Stimulated activated naive CD4-positive, alpha-beta T cell (primary cell): ENCODE measurements around the gene CBR1.

ENCODE experiments used
- DNase-seq, 6 experiments: peaks; one replicate each; lab custom pipeline; 2025; lab: John Stamatoyannopoulos, UW

Gene CBR1

DNA sequence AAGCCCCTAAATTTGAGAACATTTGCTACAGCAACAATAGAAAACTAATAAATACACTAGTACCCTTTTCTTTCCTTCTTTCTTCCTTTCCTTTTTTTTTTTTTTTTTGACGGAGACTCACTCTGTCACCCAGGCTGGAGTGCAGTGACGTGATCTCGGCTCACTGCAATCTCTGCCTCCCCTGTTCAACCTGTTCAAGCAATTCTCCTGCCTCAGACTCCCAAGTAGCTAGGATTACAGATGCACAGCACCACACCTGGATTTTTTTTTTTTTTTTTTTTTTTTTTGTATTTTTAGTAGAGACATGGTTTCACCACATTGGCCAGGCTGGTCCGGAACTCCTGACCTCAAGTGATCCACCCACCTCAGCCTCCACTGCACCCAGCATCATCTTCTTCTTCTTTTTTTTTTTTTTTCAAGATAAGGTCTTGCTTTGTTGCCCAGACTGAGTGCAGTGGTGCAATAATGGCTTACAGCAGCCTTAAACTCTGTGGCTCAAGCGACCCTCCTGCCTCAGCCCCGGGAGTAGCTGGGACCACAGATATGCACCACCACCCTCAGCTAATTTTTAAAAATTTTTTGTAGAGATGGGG is 45.4 kb downstream of the CBR1 start:
- no peak for DNase-seq

DNA sequence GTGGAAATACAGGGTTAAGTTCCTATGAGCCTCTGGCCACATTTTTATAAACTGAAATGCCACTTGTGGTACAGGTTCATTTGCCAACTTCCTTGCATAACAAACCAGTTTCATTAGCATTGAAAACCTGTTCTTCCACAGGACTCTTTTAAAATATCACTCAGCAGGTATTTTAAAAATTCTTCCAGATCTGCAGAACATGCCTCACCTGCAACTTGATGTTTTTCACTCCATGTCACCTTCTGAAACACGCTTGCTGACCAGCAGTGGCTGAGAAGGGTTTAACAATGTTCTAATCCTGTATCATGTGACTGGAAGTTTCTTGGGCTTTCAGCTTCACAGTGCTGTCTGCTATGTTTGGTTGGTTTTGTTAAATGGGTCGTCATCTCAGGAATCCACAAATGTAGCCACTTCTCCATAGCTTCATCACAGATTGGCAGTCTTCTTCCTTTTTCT is 47.5 kb downstream of the CBR1 start:
- DNase-seq = no peak

DNA sequence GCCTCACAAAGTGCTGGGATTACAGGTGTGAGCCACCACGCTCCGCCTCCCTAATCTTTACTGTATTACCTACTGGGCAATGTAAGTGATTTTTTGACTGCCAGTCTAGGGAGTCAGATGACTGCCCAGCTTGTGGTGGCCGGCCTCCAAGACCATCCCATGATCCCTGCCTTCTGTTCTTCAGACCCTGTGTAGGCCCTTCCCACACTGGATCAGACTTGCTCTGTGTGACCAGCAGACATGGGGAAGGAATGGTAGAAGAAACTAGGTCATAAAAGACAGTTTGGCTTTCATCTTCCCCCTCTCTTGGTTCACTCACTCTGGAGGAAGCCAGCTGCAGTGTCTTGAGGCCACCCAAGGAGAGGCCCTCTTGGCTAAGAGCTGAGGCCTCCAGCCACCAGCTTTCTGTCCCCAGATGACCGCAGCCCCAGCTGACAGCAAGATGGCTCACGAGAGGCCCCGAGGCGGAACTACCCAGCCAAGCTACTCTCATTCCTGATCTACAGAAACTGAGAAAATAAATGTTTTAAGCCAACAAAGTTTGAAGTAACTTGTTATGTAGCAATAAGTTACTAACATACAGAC is 50.6 kb downstream of the CBR1 start:
- no peak for DNase-seq
